HFF-Myc (cell line): Measurements from ENCODE around the gene RIPK1.

Experiments
- DNase-seq: peaks from one replicate; pipeline ENCODE4 v3.0.0-alpha.2; 2011; ENCODE audit warnings: low read depth; ENCODE audit errors: extremely low read depth
- H3K4me3 ChIP-seq: replicated peaks from 2 replicates; pipeline ENCODE4 v1.5.1; 2011; ENCODE audit warnings: low read depth, mild to moderate bottlenecking, control low read depth, low read length
- CTCF ChIP-seq: IDR thresholded peaks from 2 replicates; pipeline ENCODE4 v1.5.1; 2012; ENCODE audit warnings: mild to moderate bottlenecking, low read depth, low read length, control low read depth; ENCODE audit errors: missing control alignments

The RIPK1 gene

GRCh38 chr6:3125815-3126214 lies 57.5 kb downstream of the RIPK1 start:
- TF ChIP-seq CTCF = no peak
- DNase-seq = no peak
- no peak overlapping the region for H3K4me3 ChIP-seq

GRCh38 chr6:3128356-3129108 lies 60.2 kb downstream of the RIPK1 start:
- TF ChIP-seq CTCF = no peak
- no peak overlapping the region for H3K4me3 ChIP-seq
- no peak for DNase-seq

DNA sequence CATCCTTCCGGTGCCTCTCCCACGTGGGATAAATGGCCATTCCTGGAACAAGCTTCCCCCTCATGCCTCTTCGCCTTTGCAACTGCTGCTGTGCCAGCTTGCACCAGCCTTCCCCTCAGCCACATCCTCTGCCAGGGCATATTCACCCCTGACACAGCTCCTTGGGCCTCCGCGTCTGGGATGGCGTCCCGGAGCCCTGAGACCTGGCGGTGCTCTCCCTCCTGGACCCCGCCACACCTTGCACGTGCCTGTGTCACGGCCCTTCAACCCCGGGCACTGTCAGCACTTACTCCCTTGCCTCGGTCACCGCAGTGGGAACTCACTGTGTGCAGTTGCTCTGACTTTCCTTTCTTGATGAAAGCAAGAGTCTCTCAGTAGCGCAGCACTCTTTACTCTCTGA lies 63.4 kb downstream of the RIPK1 start:
- no peak for TF ChIP-seq CTCF
- DNase-seq = no peak
- H3K4me3 ChIP-seq = no peak overlapping the region

DNA sequence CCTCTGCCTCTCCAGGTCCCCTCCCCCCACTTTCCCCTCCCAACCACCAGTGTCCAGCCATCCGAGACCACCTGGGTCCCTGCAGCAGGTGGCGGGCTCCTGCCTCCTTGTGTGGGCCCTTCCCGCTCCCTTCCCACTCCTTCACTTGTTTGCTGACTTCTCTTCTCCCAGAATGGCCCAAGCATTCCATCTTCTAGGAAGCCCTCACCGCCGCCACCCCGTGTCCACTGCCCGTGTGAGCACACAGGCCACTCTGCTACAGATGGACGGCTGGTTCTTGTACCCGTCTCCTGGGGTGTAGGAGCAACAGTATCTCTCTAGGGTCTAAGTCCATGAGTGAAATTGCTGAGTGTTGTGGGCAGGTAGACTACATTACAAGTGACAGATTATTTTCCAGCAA lies 65.2 kb downstream of the RIPK1 start:
- no peak for TF ChIP-seq CTCF
- no peak overlapping the region for H3K4me3 ChIP-seq
- DNase-seq = no peak

GRCh38 chr6:3135668-3136291 lies 67.5 kb downstream of the RIPK1 start:
- no peak overlapping the region for H3K4me3 ChIP-seq
- DNase-seq = no peak
- no peak for TF ChIP-seq CTCF

- no peak for DNase-seq
- no peak overlapping the region for H3K4me3 ChIP-seq
- no peak for TF ChIP-seq CTCF
Measured at GRCh38 chr6:3136292-3137011, 68.2 kb downstream of the RIPK1 start.
